ENCODE results near the gene SAP30L.

DNA sequence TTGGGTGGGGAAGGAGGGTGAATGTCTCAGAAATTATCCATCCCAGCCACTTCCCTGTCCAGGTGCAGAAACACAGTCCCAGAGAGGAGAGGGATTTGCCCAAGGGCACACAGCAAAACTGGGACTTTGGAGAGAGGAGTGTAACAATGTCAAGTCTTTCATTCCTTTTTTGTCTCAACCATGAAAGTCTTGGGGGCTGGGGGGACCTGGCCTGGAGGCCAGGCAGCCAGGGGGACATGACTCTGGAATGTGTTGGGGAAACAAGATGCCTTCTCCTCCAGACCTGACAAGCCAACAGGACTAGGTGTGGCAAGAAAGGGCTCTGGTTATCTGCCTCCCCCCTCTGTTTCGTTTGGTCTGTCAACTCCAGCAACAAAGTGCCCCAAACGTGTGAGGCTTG, 46.1 kb downstream of the SAP30L start:
- TF ChIP-seq, protein P1, sequence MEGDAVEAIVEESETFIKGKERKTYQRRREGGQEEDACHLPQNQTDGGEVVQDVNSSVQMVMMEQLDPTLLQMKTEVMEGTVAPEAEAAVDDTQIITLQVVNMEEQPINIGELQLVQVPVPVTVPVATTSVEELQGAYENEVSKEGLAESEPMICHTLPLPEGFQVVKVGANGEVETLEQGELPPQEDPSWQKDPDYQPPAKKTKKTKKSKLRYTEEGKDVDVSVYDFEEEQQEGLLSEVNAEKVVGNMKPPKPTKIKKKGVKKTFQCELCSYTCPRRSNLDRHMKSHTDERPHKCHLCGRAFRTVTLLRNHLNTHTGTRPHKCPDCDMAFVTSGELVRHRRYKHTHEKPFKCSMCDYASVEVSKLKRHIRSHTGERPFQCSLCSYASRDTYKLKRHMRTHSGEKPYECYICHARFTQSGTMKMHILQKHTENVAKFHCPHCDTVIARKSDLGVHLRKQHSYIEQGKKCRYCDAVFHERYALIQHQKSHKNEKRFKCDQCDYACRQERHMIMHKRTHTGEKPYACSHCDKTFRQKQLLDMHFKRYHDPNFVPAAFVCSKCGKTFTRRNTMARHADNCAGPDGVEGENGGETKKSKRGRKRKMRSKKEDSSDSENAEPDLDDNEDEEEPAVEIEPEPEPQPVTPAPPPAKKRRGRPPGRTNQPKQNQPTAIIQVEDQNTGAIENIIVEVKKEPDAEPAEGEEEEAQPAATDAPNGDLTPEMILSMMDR (IDR thresholded peaks at IDR 0.05; ENCODE audit: low read depth, low read length, missing input control), result no peak
- TF ChIP-seq, protein P2, sequence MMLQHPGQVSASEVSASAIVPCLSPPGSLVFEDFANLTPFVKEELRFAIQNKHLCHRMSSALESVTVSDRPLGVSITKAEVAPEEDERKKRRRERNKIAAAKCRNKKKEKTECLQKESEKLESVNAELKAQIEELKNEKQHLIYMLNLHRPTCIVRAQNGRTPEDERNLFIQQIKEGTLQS (IDR thresholded peaks at IDR 0.05), result no peak
- no peak for TF ChIP-seq GABPA (IDR thresholded peaks at IDR 0.05 in 1 of 2, conservative IDR thresholded peaks at IDR 0.05 in 1 of 2)
- TF ChIP-seq SP1 (IDR thresholded peaks at IDR 0.05), result no peak
- TF ChIP-seq, protein P3, sequence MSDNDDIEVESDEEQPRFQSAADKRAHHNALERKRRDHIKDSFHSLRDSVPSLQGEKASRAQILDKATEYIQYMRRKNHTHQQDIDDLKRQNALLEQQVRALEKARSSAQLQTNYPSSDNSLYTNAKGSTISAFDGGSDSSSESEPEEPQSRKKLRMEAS (IDR thresholded peaks at IDR 0.05), result no peak
- TF ChIP-seq NR2F2 (IDR thresholded peaks at IDR 0.05), result no peak
- TF ChIP-seq, protein P4, sequence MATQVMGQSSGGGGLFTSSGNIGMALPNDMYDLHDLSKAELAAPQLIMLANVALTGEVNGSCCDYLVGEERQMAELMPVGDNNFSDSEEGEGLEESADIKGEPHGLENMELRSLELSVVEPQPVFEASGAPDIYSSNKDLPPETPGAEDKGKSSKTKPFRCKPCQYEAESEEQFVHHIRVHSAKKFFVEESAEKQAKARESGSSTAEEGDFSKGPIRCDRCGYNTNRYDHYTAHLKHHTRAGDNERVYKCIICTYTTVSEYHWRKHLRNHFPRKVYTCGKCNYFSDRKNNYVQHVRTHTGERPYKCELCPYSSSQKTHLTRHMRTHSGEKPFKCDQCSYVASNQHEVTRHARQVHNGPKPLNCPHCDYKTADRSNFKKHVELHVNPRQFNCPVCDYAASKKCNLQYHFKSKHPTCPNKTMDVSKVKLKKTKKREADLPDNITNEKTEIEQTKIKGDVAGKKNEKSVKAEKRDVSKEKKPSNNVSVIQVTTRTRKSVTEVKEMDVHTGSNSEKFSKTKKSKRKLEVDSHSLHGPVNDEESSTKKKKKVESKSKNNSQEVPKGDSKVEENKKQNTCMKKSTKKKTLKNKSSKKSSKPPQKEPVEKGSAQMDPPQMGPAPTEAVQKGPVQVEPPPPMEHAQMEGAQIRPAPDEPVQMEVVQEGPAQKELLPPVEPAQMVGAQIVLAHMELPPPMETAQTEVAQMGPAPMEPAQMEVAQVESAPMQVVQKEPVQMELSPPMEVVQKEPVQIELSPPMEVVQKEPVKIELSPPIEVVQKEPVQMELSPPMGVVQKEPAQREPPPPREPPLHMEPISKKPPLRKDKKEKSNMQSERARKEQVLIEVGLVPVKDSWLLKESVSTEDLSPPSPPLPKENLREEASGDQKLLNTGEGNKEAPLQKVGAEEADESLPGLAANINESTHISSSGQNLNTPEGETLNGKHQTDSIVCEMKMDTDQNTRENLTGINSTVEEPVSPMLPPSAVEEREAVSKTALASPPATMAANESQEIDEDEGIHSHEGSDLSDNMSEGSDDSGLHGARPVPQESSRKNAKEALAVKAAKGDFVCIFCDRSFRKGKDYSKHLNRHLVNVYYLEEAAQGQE (IDR thresholded peaks at IDR 0.05), result no peak
- no peak for TF ChIP-seq FOXA1 (IDR thresholded peaks at IDR 0.05)
